Stomach smooth muscle (tissue), 2 donors: ENCODE data around the gene SLC51B.
"Not testable (repeated sequence)": the region's sequence is repeated elsewhere in the genome, so short reads cannot be mapped to it uniquely, and the experiment has no call there.

Experiments used
- H3K27ac ChIP-seq: one replicate; pipeline ENCODE4 v1.7.0; 2013; ENCODE audit warnings: mild to moderate bottlenecking, low read length, inconsistent platforms
- H3K27me3 ChIP-seq, 2 donors: one replicate each; pipeline ENCODE4 v1.7.0; 2013; ENCODE audit warnings: low read length in 2 of 2; ENCODE audit not compliant: insufficient read depth in 2 of 2, control insufficient read depth in 1 of 2
- H3K36me3 ChIP-seq, 2 donors: one replicate each; pipeline ENCODE4 v1.7.0; 2013; ENCODE audit warnings: low read length in 2 of 2; ENCODE audit not compliant: control insufficient read depth in 2 of 2, insufficient read depth in 2 of 2
- H3K4me1 ChIP-seq: one replicate; pipeline ENCODE4 v1.7.0; 2013; ENCODE audit warnings: low read length; ENCODE audit not compliant: control insufficient read depth, insufficient read depth
- H3K4me3 ChIP-seq, 2 donors: one replicate each; pipeline ENCODE4 v1.7.0; 2013; ENCODE audit warnings: low read length in 2 of 2
- H3K9ac ChIP-seq, 2 donors: one replicate each; pipeline ENCODE4 v1.7.0; 2013; ENCODE audit warnings: low read length in 2 of 2, mild to moderate bottlenecking in 1 of 2
- H3K9me3 ChIP-seq, 2 donors: one replicate each; pipeline ENCODE4 v1.7.0; 2013; ENCODE audit warnings: low read length in 2 of 2; ENCODE audit not compliant: control insufficient read depth in 2 of 2
- donor health status: healthy.
- donor health status: Pancreatic carcinoma.

The SLC51B gene

DNA sequence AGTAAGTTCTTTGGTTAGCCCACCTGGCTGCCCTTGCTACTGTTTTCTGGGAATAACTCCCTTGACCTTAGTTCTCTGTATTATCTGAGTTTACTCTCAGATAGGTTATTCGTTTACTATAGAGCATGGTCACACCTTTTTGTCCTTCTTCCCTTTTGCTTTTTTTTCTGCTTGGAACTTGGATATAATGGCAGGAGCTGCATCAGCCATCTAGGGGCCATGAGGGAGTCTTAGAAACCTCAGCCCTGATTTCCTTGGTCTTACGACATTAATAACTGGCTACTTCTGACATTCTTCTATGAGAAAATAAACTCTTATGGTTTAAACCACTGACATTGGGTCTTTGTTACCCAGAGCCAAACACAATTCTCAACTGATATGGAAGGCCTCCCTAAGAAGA, 3.4 kb upstream of the SLC51B start:
- Histone ChIP-seq H3K4me1 (peaks cover 6% of the 10 kb centered on the region), H3K9me3 (no peaks in the 10 kb centered on the region), H3K36me3 (no peaks in the 10 kb centered on the region), H3K27ac (no peak overlapping the region), H3K9ac (no peak overlapping the region), H3K27me3 (no peaks in the 10 kb centered on the region), H3K4me3 (no peak overlapping the region)

- Histone ChIP-seq H3K27ac (no peak overlapping the region), H3K4me1 (peaks cover 6% of the 10 kb centered on the region), H3K36me3 (no peaks in the 10 kb centered on the region), H3K27me3 (no peaks in the 10 kb centered on the region), H3K9me3 (no peaks in the 10 kb centered on the region), H3K9ac (no peak overlapping the region), H3K4me3 (no peak overlapping the region)
These were observed 2.3 kb upstream of the SLC51B start for GRCh38 chr15:65042776-65043327.

GRCh38 chr15:65044218-65044617, 969 bp upstream of the SLC51B start:
- H3K4me1 ChIP-seq, H3K36me3 ChIP-seq, H3K27ac ChIP-seq, H3K4me3 ChIP-seq, H3K9ac ChIP-seq, H3K27me3 ChIP-seq, H3K9me3 ChIP-seq: not testable (repeated sequence)

- H3K36me3 ChIP-seq = peaks cover 0 to under 1% of the 10 kb centered on the region in 2 donors
- no peak overlapping the region for H3K27ac ChIP-seq
- no peaks in the 10 kb centered on the region for H3K27me3 ChIP-seq
- H3K9me3 ChIP-seq = no peaks in the 10 kb centered on the region
- peaks cover 5% of the 10 kb centered on the region for H3K4me1 ChIP-seq
- no peak overlapping the region for H3K4me3 ChIP-seq
- H3K9ac ChIP-seq = peak overlapping the region in 1 of 2 donors; percentile 30
These were observed 3.1 kb downstream of the SLC51B start for GRCh38 chr15:65048241-65048640.

- no peaks in the 10 kb centered on the region for H3K27me3 ChIP-seq
- H3K9ac ChIP-seq = no peak overlapping the region
- peaks cover 0 to 2% of the 10 kb centered on the region in 2 donors for H3K36me3 ChIP-seq
- H3K9me3 ChIP-seq = no peaks in the 10 kb centered on the region
- H3K27ac ChIP-seq = peak overlapping the region; percentile 24
- peaks cover 7% of the 10 kb centered on the region for H3K4me1 ChIP-seq
- H3K4me3 ChIP-seq = peak overlapping the region; percentile 34 to 69
These were observed 4.2 kb downstream of the SLC51B start for GRCh38 chr15:65049418-65049840.

- peaks cover 16% of the 10 kb centered on the region for H3K4me1 ChIP-seq
- H3K27ac ChIP-seq = no peak overlapping the region
- no peak overlapping the region for H3K9ac ChIP-seq
- H3K9me3 ChIP-seq = no peaks in the 10 kb centered on the region
- no peak overlapping the region for H3K4me3 ChIP-seq
- no peaks in the 10 kb centered on the region for H3K27me3 ChIP-seq
- H3K36me3 ChIP-seq = peaks cover 0 to 3% of the 10 kb centered on the region in 2 donors
These were observed 5.1 kb downstream of the SLC51B start for GRCh38 chr15:65050270-65050669.

DNA sequence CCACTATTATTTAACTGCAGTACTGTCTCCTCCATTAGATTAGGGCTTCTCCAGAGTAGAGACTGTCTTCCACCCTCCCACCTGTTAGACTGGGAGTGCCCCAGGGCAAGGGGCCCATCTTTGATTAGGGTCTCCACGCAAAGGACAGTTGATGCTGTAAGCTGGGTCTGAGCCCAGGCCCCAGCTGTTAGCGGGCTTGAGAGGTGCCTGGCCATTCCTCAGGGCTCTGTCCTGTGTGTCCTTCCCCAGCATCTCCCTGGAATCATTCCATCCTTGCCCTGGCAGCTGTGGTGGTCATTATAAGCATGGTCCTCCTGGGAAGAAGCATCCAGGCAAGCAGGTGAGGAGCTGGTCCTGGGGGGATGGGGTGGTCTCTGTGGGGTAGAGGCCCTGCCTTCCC, 6.1 kb downstream of the SLC51B start:
- Histone ChIP-seq H3K4me1 (peaks cover 19% of the 10 kb centered on the region), H3K27ac (no peak overlapping the region)

DNA sequence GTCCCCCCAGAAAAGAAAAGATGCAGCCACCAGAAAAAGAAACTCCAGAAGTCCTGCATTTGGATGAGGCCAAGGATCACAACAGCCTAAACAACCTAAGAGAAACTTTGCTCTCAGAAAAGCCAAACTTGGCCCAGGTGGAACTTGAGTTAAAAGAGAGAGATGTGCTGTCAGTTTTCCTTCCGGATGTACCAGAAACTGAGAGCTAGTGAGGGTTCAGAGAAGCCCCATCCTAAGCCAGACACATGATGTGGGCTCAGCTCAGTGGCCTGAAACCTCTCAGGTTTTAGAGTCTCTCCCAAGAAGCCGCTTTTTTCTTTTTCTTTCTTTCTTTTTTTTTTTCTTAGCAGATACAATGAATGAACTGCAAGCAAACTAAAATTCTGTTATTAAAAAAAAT, 7.8 kb downstream of the SLC51B start:
- H3K9me3 ChIP-seq = no peaks in the 10 kb centered on the region
- no peak overlapping the region for H3K27ac ChIP-seq
- H3K36me3 ChIP-seq = peaks cover 0 to 6% of the 10 kb centered on the region in 2 donors
- H3K9ac ChIP-seq = no peak overlapping the region
- H3K4me3 ChIP-seq = no peak overlapping the region
- peaks cover 21% of the 10 kb centered on the region for H3K4me1 ChIP-seq
- no peaks in the 10 kb centered on the region for H3K27me3 ChIP-seq

More for the DNA sequence above, 6.1 kb downstream of the SLC51B start:
- no peak overlapping the region for H3K9ac ChIP-seq
- no peaks in the 10 kb centered on the region for H3K9me3 ChIP-seq
- H3K36me3 ChIP-seq = peaks cover 0 to 4% of the 10 kb centered on the region in 2 donors
- no peaks in the 10 kb centered on the region for H3K27me3 ChIP-seq
- no peak overlapping the region for H3K4me3 ChIP-seq

- no peaks in the 10 kb centered on the region for H3K27me3 ChIP-seq
- no peak overlapping the region for H3K4me3 ChIP-seq
- H3K27ac ChIP-seq = peak overlapping the region; percentile 55
- H3K36me3 ChIP-seq = peaks cover 0 to 12% of the 10 kb centered on the region in 2 donors
- H3K9ac ChIP-seq = peak overlapping the region in 1 of 2 donors; percentile 36
- peaks cover 17% of the 10 kb centered on the region for H3K4me1 ChIP-seq
- H3K9me3 ChIP-seq = no peaks in the 10 kb centered on the region
These were observed 9.4 kb downstream of the SLC51B start for GRCh38 chr15:65054333-65055200.

DNA sequence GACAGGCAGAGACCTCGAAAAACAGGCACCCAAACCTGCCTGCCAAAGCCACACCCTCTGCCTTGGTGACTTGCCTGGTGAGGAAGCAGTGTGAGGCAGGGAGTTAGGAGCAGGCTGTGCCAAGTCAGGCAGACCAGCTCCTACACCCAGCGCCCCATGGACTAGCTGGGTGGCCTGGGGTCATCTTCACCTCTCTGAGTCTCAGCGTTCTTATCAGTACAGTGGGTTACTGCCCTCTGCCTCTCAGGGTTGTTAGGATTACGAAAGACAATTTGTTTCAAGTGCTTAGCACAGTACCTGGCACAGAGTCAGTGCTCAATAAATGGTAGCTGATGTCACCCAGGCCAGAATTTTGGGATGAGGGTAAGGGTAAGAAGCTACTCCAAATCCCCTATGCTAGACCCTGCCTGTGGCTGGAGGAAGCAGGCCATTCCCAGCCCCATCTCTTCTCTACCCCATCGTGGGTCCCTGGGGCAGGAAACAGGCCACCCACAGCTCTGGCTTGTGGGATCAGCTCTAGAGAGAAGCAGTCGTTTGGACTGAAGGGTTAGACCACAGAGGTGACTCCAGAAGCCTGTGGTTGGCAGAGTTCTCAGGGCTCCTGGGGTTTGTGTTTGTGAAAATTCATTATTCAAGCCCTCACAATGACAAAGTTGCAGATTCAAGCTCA, 10.1 kb downstream of the SLC51B start:
- H3K4me1 ChIP-seq = peaks cover 16% of the 10 kb centered on the region
- peak overlapping the region; percentile 5 to 9 for H3K9ac ChIP-seq
- H3K36me3 ChIP-seq = peaks cover 0 to 12% of the 10 kb centered on the region in 2 donors
- no peaks in the 10 kb centered on the region for H3K9me3 ChIP-seq
- no peak overlapping the region for H3K4me3 ChIP-seq
- H3K27me3 ChIP-seq = no peaks in the 10 kb centered on the region
- peak overlapping the region; percentile 55 for H3K27ac ChIP-seq
